ENCODE measurements around the gene AKT1. TPM values are rescaled to one million over a fixed set of nuclear protein-coding genes. Genes with fewer than 3 reads are reported as not detected.

Gene AKT1
- total RNA-seq, 1 experiment from 2014 or later, result 118 TPM

- CTCF ChIA-PET, result no interaction called here
- peaks cover 6% of the 10 kb centered on the region for H3K36me3 Mint-ChIP-seq (ENCODE audit: insufficient read depth, unreplicated experiment)
- no peaks in the 10 kb centered on the region for H3K9me3 Mint-ChIP-seq (ENCODE audit: low read depth, unreplicated experiment)
- no peak for DNase-seq
- intact Hi-C loops (cut with micrococcal nuclease; ENCODE audit: unreplicated experiment), result no loop called here
- no peak overlapping the region for H3K4me3 Mint-ChIP-seq (ENCODE audit: low read depth, unreplicated experiment)
- H3K4me1 Mint-ChIP-seq (ENCODE audit: low read depth, unreplicated experiment), result peaks cover 11% of the 10 kb centered on the region
- no TSS peak for BruUV-seq (replicated peaks)
- no peak for TF ChIP-seq CTCF (IDR thresholded peaks at IDR 0.05; ENCODE audit: unreplicated experiment)
- no peak overlapping the region for H3K27ac Mint-ChIP-seq (ENCODE audit: unreplicated experiment)
- H3K27me3 Mint-ChIP-seq (ENCODE audit: unreplicated experiment), result no peaks in the 10 kb centered on the region
These were observed 7.3 kb downstream of the AKT1 start for GRCh38 chr14:104788161-104788818.

DNA sequence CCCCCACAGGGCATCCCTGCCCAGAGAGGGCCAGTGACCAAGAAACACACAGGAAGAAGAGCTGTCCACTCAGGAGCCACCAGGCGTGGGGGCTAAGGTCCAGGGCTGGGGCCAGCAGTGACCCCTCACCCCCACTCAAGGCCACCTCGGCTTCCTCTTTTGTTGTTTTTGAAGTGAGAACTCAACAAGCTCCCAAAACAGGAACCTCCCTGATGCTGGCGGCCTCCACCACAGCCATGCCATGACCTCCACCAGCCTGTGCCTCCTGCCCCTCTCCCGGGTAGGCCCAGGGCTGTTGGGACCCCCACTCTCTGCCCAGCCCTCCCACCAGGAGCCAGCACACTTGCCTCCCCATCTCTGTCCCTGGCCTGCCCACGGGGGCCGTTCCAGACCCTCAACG is 7.8 kb downstream of the AKT1 start:
- Mint-ChIP-seq H3K4me1 (ENCODE audit: low read depth, unreplicated experiment) (peaks cover 5% of the 10 kb centered on the region), H3K36me3 (ENCODE audit: insufficient read depth, unreplicated experiment) (peaks cover 12% of the 10 kb centered on the region), H3K9me3 (ENCODE audit: low read depth, unreplicated experiment) (no peaks in the 10 kb centered on the region), H3K27ac (ENCODE audit: unreplicated experiment) (no peak overlapping the region), H3K4me3 (ENCODE audit: low read depth, unreplicated experiment) (no peak overlapping the region), H3K27me3 (ENCODE audit: unreplicated experiment) (no peaks in the 10 kb centered on the region)
- no peak for TF ChIP-seq CTCF (IDR thresholded peaks at IDR 0.05; ENCODE audit: unreplicated experiment)
- no peak for DNase-seq
- CTCF ChIA-PET, result no interaction called here
- intact Hi-C loops (cut with micrococcal nuclease; ENCODE audit: unreplicated experiment), result no loop called here
- BruUV-seq (replicated peaks), result no TSS peak

DNA sequence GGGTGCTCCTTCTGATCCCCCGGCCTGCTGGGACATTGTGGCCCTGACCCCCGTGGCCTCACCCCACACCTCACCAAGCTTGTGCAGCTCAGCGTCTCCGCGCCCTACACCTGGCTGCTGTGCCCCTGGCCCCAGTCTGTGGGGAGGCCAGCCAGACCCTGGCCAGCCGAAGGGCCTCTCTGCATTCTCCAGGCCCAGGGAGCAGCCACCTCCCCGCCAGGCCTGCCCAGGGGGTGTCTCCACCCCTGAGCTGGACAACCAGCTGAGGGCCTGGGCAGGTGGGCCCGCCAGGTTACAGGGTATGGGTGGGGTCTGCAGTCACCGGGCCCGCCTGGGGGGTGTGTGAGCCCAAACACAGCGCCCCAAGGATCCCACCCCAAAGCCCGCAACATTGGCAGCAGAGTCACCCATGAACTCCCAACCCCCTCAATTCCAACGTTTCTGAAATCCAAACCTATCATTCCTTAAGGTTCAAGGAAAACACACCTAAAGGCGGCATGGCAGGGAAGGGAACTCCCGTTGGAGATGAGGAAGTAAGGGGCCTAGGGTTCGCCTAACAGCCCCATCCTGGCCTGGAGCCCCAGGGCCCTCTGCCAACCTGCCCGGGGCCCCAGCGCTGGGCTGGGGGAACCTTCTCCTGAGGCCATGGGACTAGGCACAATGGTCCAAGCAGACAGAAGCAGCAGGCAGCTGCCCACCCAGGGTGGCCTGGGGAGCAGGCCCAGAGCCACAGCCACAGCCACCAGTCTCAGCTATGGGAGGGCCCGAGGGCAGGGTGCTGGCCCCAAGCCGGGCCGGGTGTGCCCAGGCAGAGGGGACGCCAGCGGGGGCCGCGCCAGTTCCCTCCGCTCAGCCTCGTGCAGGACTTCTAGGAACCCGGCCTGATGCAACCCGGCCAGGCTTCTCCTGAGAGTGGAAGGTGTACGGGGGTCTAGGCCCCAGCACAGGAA is 8.5 kb downstream of the AKT1 start:
- no peaks in the 10 kb centered on the region for H3K9me3 Mint-ChIP-seq (ENCODE audit: low read depth, unreplicated experiment)
- no peaks in the 10 kb centered on the region for H3K27me3 Mint-ChIP-seq (ENCODE audit: unreplicated experiment)
- CTCF ChIA-PET, result no interaction called here
- H3K4me3 Mint-ChIP-seq (ENCODE audit: low read depth, unreplicated experiment), result no peak overlapping the region
- no peak for TF ChIP-seq CTCF (IDR thresholded peaks at IDR 0.05; ENCODE audit: unreplicated experiment)
- intact Hi-C loops (cut with micrococcal nuclease; ENCODE audit: unreplicated experiment), result no loop called here
- no TSS peak for BruUV-seq (replicated peaks)
- no peaks in the 10 kb centered on the region for H3K4me1 Mint-ChIP-seq (ENCODE audit: low read depth, unreplicated experiment)
- DNase-seq, result no peak
- H3K27ac Mint-ChIP-seq (ENCODE audit: unreplicated experiment), result no peak overlapping the region
- H3K36me3 Mint-ChIP-seq (ENCODE audit: insufficient read depth, unreplicated experiment), result peaks cover 16% of the 10 kb centered on the region

DNA sequence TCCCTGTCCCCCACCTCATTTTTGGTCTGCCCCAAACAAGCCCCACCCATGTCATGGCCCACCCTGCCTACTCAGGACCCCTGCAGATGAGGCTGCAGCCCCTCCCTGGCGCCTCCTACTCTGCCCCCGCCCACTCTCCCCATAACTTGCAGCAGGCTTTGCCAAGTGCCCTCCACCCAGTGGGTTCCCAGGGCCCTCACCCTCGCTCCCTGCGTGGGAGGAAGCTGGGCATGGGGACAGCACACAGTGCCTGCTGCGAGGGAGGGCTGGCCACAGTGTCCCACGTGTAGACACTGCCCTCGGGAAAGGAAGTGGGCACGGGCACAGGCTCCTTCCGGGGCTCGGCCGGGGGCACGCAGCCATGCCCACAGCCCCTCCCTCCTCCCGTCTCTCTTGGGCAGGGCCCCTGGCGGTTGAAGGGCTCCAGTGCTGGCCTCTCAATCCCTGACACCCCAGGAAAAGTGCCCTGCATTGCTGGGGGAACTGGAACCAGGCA is 9.4 kb downstream of the AKT1 start:
- no peaks in the 10 kb centered on the region for H3K9me3 Mint-ChIP-seq (ENCODE audit: low read depth, unreplicated experiment)
- H3K27ac Mint-ChIP-seq (ENCODE audit: unreplicated experiment), result no peak overlapping the region
- no peak for TF ChIP-seq CTCF (IDR thresholded peaks at IDR 0.05; ENCODE audit: unreplicated experiment)
- CTCF ChIA-PET, result no interaction called here
- intact Hi-C loops (cut with micrococcal nuclease; ENCODE audit: unreplicated experiment), result no loop called here
- no peak overlapping the region for H3K4me3 Mint-ChIP-seq (ENCODE audit: low read depth, unreplicated experiment)
- no TSS peak for BruUV-seq (replicated peaks)
- no peaks in the 10 kb centered on the region for H3K4me1 Mint-ChIP-seq (ENCODE audit: low read depth, unreplicated experiment)
- no peaks in the 10 kb centered on the region for H3K27me3 Mint-ChIP-seq (ENCODE audit: unreplicated experiment)
- peaks cover 10% of the 10 kb centered on the region for H3K36me3 Mint-ChIP-seq (ENCODE audit: insufficient read depth, unreplicated experiment)
- DNase-seq, result no peak
